Measurements from ENCODE around the gene BAD. TPM values are rescaled to one million over a fixed set of nuclear protein-coding genes. Genes with fewer than 3 reads are reported as not detected.
"Not testable (repeated sequence)": the region's sequence is repeated elsewhere in the genome, so short reads cannot be mapped to it uniquely, and the experiment has no call there.

Gene BAD
- total RNA-seq, 1 donor from 2014 or later, result 43.6 TPM

DNA sequence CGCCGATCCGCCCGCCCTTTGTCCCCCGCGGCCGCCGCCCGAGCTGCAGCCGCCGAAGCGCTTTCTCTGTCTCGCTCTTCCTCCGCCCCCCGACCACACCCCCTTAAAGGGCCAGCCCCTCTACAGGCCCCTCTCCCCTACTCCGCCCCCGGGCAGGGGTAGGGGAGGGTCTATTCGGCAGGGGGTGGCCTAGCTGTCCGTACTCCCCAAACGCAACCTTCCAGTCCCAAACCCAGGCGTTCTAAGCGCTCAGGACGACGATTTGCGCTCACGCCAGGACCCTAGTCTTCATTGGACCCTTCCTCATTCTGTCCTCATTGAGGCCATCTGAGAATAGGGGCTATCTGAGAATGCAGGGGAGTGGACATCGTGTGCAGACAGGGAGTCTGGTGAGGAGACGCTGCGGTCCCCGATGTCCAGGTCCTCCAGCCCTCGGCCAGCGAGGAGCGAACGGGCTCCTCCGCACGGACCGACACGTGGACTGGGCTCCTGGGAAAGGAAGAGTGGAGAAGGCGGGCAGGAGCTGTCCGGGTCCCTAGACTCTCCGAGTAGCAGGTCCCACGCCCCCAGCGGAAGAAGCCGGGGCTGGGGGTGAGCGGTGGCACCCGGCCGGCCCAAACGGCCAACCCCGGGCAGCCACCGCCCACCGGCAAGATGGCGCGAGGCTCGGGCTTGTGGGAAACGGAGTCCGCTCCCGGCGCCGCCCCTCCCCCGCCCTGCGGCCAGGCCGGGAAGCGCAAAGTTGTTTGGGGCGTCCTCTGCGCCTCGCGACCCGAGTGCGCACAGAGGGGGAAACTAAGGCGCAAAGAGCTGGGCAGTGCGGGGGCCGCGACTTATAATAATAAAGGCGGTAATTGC lies 37.4 kb downstream of the BAD start, which contains the start of gene PPP1R14B:
Gene PPP1R14B (minus strand): TSS at position 73 of the 858 bp plus-strand sequence. CDS start 270 bp downstream, outside the sequence.
- peaks cover 37% of the 10 kb centered on the region for H3K4me1 ChIP-seq (ENCODE audit: insufficient read depth, low read length)
- peak within 1 kb of the TSS; percentile 91 for H3K27ac ChIP-seq (ENCODE audit: low read depth, low read length)
- DNase-seq (ENCODE audit: low read depth) (peak; percentile 68), FAIRE-seq (no peak)
- peak within 1 kb of the TSS; percentile 95 for H3K4me3 Mint-ChIP-seq (ENCODE audit: unreplicated experiment)
- H2AFZ ChIP-seq (ENCODE audit: low read depth, low read length), result peak within 1 kb of the TSS; percentile 61
- no peaks in the 10 kb centered on the region for H3K27me3 Mint-ChIP-seq (ENCODE audit: low read depth, unreplicated experiment)
- peaks cover 9% of the 10 kb centered on the region for H3K36me3 Mint-ChIP-seq (ENCODE audit: low read depth, unreplicated experiment)
- H3K79me2 ChIP-seq (ENCODE audit: insufficient read depth, low read length), result peaks cover 49% of the 10 kb centered on the region
- peak within 1 kb of the TSS; percentile 96 for H3K4me3 ChIP-seq (ENCODE audit: insufficient read depth, low read depth, low read length)
- peaks cover 28% of the 10 kb centered on the region for H4K20me1 ChIP-seq (ENCODE audit: insufficient read depth, low read length)
- TF ChIP-seq, protein P1, sequence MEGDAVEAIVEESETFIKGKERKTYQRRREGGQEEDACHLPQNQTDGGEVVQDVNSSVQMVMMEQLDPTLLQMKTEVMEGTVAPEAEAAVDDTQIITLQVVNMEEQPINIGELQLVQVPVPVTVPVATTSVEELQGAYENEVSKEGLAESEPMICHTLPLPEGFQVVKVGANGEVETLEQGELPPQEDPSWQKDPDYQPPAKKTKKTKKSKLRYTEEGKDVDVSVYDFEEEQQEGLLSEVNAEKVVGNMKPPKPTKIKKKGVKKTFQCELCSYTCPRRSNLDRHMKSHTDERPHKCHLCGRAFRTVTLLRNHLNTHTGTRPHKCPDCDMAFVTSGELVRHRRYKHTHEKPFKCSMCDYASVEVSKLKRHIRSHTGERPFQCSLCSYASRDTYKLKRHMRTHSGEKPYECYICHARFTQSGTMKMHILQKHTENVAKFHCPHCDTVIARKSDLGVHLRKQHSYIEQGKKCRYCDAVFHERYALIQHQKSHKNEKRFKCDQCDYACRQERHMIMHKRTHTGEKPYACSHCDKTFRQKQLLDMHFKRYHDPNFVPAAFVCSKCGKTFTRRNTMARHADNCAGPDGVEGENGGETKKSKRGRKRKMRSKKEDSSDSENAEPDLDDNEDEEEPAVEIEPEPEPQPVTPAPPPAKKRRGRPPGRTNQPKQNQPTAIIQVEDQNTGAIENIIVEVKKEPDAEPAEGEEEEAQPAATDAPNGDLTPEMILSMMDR (IDR thresholded peaks at IDR 0.05; ENCODE audit: insufficient read depth, low read depth, low read length), result no peak
- no peak for TF ChIP-seq EZH2 (IDR thresholded peaks at IDR 0.05; ENCODE audit: insufficient read depth, low read length)
- H3K9ac ChIP-seq (ENCODE audit: low read length), result peak within 1 kb of the TSS; percentile 95
- H3K27ac Mint-ChIP-seq (ENCODE audit: unreplicated experiment), result peak within 1 kb of the TSS; percentile 85
- no peaks in the 10 kb centered on the region for H3K9me3 ChIP-seq (ENCODE audit: insufficient read depth, low read depth, low read length)
- no peaks in the 10 kb centered on the region for H3K27me3 ChIP-seq (ENCODE audit: insufficient read depth, low read length)
- H3K4me1 Mint-ChIP-seq (ENCODE audit: low read depth, unreplicated experiment), result peaks cover 20% of the 10 kb centered on the region
- H3K9me3 Mint-ChIP-seq (ENCODE audit: unreplicated experiment), result no peaks in the 10 kb centered on the region
- H3K4me2 ChIP-seq (ENCODE audit: low read length), result peak within 1 kb of the TSS; percentile 99
- peaks cover 3% of the 10 kb centered on the region for H3K36me3 ChIP-seq (ENCODE audit: insufficient read depth, low read length)

DNA sequence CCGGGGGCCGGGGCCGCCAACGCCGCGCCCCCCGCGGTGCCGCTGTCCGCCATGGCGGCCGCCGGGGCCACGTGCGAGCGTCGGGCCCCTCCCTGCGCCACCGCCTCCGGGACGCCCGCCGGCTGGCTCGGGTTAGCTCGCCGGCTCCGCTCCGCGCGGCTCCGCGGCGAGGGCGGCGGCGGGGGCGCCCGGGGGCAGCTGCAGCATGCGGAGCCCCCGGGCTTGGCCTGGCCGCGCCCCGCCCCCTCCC lies 37.9 kb downstream of the BAD start:
- H3K27me3 Mint-ChIP-seq (ENCODE audit: low read depth, unreplicated experiment); H3K9me3 ChIP-seq (ENCODE audit: insufficient read depth, low read depth, low read length); H3K27ac Mint-ChIP-seq (ENCODE audit: unreplicated experiment); H3K36me3 ChIP-seq (ENCODE audit: insufficient read depth, low read length); H3K9me3 Mint-ChIP-seq (ENCODE audit: unreplicated experiment); H3K27me3 ChIP-seq (ENCODE audit: insufficient read depth, low read length); H2AFZ ChIP-seq (ENCODE audit: low read depth, low read length); H3K4me3 Mint-ChIP-seq (ENCODE audit: unreplicated experiment); FAIRE-seq; DNase-seq (ENCODE audit: low read depth); H3K27ac ChIP-seq (ENCODE audit: low read depth, low read length); H3K36me3 Mint-ChIP-seq (ENCODE audit: low read depth, unreplicated experiment): not testable (repeated sequence)
- Histone ChIP-seq H4K20me1 (ENCODE audit: insufficient read depth, low read length) (peaks cover 28% of the 10 kb centered on the region), H3K79me2 (ENCODE audit: insufficient read depth, low read length) (peaks cover 49% of the 10 kb centered on the region), H3K4me3 (ENCODE audit: insufficient read depth, low read depth, low read length) (peak overlapping the region; percentile 96), H3K4me1 (ENCODE audit: insufficient read depth, low read length) (peaks cover 37% of the 10 kb centered on the region), H3K9ac (ENCODE audit: low read length) (peak overlapping the region; percentile 95), H3K4me2 (ENCODE audit: low read length) (peak overlapping the region; percentile 99)
- peaks cover 20% of the 10 kb centered on the region for H3K4me1 Mint-ChIP-seq (ENCODE audit: low read depth, unreplicated experiment)

DNA sequence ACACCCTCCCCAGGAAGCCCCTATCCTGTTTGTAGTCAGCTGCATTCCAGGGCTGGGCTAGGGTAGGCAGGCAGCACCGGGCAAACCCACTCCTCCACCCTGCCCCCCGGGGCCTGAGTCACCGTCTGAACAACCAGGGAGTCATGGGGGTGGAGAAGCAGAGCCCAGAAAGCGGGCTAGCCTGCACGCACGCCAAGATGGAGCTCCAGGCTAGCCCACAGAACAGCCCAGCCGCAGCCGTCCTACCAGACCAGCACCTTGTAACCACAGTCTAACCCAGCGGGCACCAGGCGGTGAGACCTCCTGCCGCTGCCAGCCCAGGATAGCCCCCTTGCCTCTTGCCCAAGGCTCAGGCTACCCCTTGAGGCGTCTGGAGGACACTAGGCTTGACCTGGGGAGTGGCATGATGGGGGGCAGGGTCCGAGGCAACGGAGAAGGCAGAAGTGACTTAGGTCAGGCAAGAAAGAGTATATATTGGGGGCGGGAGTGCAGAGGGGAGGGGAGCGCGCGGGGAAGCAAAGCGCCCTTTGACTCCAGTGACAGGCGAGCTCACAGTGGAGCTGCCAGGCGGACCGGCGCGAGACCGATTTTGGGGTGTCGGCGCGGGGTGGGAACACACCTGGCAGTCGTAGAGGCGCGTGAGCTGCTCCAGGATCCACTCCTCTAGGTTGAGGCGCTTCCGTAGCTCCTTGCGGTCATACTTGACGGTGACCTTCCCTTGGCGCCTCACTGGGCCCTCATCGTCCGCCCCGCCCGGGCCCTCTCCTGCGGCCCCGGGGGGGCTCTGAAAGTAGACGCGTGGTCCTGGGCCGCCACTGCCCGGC lies 38.5 kb downstream of the BAD start:
- Histone ChIP-seq H3K4me2 (ENCODE audit: low read length) (peak overlapping the region; percentile 99), H3K27ac (ENCODE audit: low read depth, low read length) (peak overlapping the region; percentile 91), H3K79me2 (ENCODE audit: insufficient read depth, low read length) (peaks cover 50% of the 10 kb centered on the region), H2AFZ (ENCODE audit: low read depth, low read length) (no peak overlapping the region), H4K20me1 (ENCODE audit: insufficient read depth, low read length) (peaks cover 28% of the 10 kb centered on the region), H3K9ac (ENCODE audit: low read length) (peak overlapping the region; percentile 95), H3K4me3 (ENCODE audit: insufficient read depth, low read depth, low read length) (peak overlapping the region; percentile 96), H3K9me3 (ENCODE audit: insufficient read depth, low read depth, low read length) (no peaks in the 10 kb centered on the region), H3K27me3 (ENCODE audit: insufficient read depth, low read length) (no peaks in the 10 kb centered on the region), H3K36me3 (ENCODE audit: insufficient read depth, low read length) (peaks cover 3% of the 10 kb centered on the region), H3K4me1 (ENCODE audit: insufficient read depth, low read length) (peaks cover 37% of the 10 kb centered on the region)
- peak overlapping the region; percentile 85 for H3K27ac Mint-ChIP-seq (ENCODE audit: unreplicated experiment)
- no peaks in the 10 kb centered on the region for H3K27me3 Mint-ChIP-seq (ENCODE audit: low read depth, unreplicated experiment)
- H3K9me3 Mint-ChIP-seq (ENCODE audit: unreplicated experiment), result no peaks in the 10 kb centered on the region
- FAIRE-seq (no peak), DNase-seq (ENCODE audit: low read depth) (peak; percentile 91)
- TF ChIP-seq, protein P1 (IDR thresholded peaks at IDR 0.05; ENCODE audit: insufficient read depth, low read depth, low read length), result no peak
- no peak for TF ChIP-seq EZH2 (IDR thresholded peaks at IDR 0.05; ENCODE audit: insufficient read depth, low read length)
- peak overlapping the region; percentile 95 for H3K4me3 Mint-ChIP-seq (ENCODE audit: unreplicated experiment)
- H3K36me3 Mint-ChIP-seq (ENCODE audit: low read depth, unreplicated experiment), result peaks cover 9% of the 10 kb centered on the region
- peaks cover 20% of the 10 kb centered on the region for H3K4me1 Mint-ChIP-seq (ENCODE audit: low read depth, unreplicated experiment)

All from astrocyte (in vitro differentiated cells and primary cell).